GM23338 (cell line): Measurements from ENCODE around the gene INKA1. TPM values are rescaled to one million over a fixed set of nuclear protein-coding genes. Genes with fewer than 3 reads are reported as not detected.

Source experiments
- ATAC-seq: fragments of 200-7000 bp; cut with Tn5 transposase; 3 replicates; pipeline ENCODE4 v1.9.1; 2020
- DNase-seq: peaks from one replicate; pipeline ENCODE4 v3.0.0-alpha.2; 2015; ENCODE audit warnings: low spot score
- H2AFZ ChIP-seq: fragments of 200-600 bp; sonication (generic); 2 replicates; pipeline ENCODE4 v1.8.0; 2016; ENCODE audit warnings: antibody characterized with exemption, mild to moderate bottlenecking, moderate library complexity
- H3F3A ChIP-seq: fragments of 200-600 bp; sonication (generic); replicated peaks from 2 replicates; pipeline ENCODE4 v1.8.0; 2017; ENCODE audit warnings: antibody characterized with exemption, mixed run types, low read depth
- H3K27ac ChIP-seq: fragments of 200-600 bp; sonication (generic); 2 replicates; pipeline ENCODE4 v1.6.1; 2016; ENCODE audit warnings: low read depth
- H3K27me3 ChIP-seq: fragments of 200-600 bp; sonication (generic); 2 replicates; pipeline ENCODE4 v1.8.0; 2016; ENCODE audit warnings: mild to moderate bottlenecking, mixed run types, moderate library complexity; ENCODE audit not compliant: insufficient read depth
- H3K36me3 ChIP-seq: fragments of 200-600 bp; sonication (generic); 2 replicates; pipeline ENCODE4 v1.8.0; 2016; ENCODE audit warnings: mild to moderate bottlenecking; ENCODE audit not compliant: insufficient read depth
- H3K4me1 ChIP-seq: fragments of 200-600 bp; sonication (generic); 2 replicates; pipeline ENCODE4 v1.8.0; 2016; ENCODE audit warnings: mild to moderate bottlenecking, moderate library complexity; ENCODE audit not compliant: insufficient read depth
- H3K4me2 ChIP-seq: fragments of 200-600 bp; sonication (generic); 2 replicates; pipeline ENCODE4 v1.7.1; 2017; ENCODE audit warnings: mixed run types
- H3K4me3 ChIP-seq: fragments of 200-600 bp; sonication (generic); 2 replicates; pipeline ENCODE4 v1.6.1; 2016; ENCODE audit warnings: mixed run types
- H3K79me2 ChIP-seq: fragments of 200-600 bp; sonication (generic); replicated peaks from 2 replicates; pipeline ENCODE4 v1.8.0; 2017; ENCODE audit warnings: mild to moderate bottlenecking; ENCODE audit not compliant: insufficient read depth
- H3K9me2 ChIP-seq: fragments of 200-600 bp; sonication (generic); 2 replicates; pipeline ENCODE4 v1.8.0; 2017; ENCODE audit not compliant: insufficient read depth
- H4K20me1 ChIP-seq: fragments of 200-600 bp; sonication (generic); replicated peaks from 2 replicates; pipeline ENCODE4 v1.8.0; 2017; ENCODE audit warnings: mild to moderate bottlenecking; ENCODE audit not compliant: insufficient read depth
- H3K27ac Mint-ChIP-seq: 2 replicates; pipeline ENCODE4 v1.8.0; 2020; ENCODE audit warnings: inconsistent platforms, mild to moderate bottlenecking, moderate library complexity, mixed read lengths
- H3K27me3 Mint-ChIP-seq: 3 replicates; pipeline ENCODE4 v1.8.0; 2022; ENCODE audit warnings: low read depth, mild to moderate bottlenecking, moderate library complexity, mixed read lengths, inconsistent platforms; ENCODE audit not compliant: insufficient read depth, poor library complexity
- H3K36me3 Mint-ChIP-seq: 3 replicates; pipeline ENCODE4 v1.8.0; 2021; ENCODE audit warnings: low read depth, mild to moderate bottlenecking, inconsistent platforms, moderate library complexity, mixed read lengths
- H3K4me1 Mint-ChIP-seq: 3 replicates; pipeline ENCODE4 v1.8.0; 2020; ENCODE audit warnings: mild to moderate bottlenecking, inconsistent platforms, mixed read lengths
- H3K4me3 Mint-ChIP-seq: 3 replicates; pipeline ENCODE4 v1.8.0; 2021; ENCODE audit warnings: moderate library complexity, mild to moderate bottlenecking, inconsistent platforms, mixed read lengths
- H3K9me3 Mint-ChIP-seq: 3 replicates; pipeline ENCODE4 v1.8.0; 2020; ENCODE audit warnings: moderate library complexity, mild to moderate bottlenecking, inconsistent platforms, mixed read lengths
- EZH2 ChIP-seq: fragments of 200-600 bp; sonication (generic); IDR thresholded peaks from one replicate; pipeline ENCODE4 v1.8.0; 2017; ENCODE audit warnings: antibody characterized with exemption, mild to moderate bottlenecking, low read depth; ENCODE audit not compliant: unreplicated experiment
- EZH2phosphoT487 ChIP-seq: fragments of 200-600 bp; sonication (generic); IDR thresholded peaks from one replicate; pipeline ENCODE4 v1.8.1; 2018; ENCODE audit warnings: antibody characterized with exemption; ENCODE audit not compliant: unreplicated experiment
- JUNB ChIP-seq: IDR thresholded peaks from one replicate; pipeline ENCODE4 v1.6.1; 2016; ENCODE audit warnings: antibody characterized with exemption; ENCODE audit not compliant: unreplicated experiment
- NANOG ChIP-seq: IDR thresholded peaks from 2 replicates; pipeline ENCODE4 v1.6.1; 2016; ENCODE audit warnings: antibody characterized with exemption, borderline replicate concordance
- ZNF114 ChIP-seq: fragments of 250-450 bp; sonication (Bioruptor Pico); IDR thresholded peaks from 2 replicates; pipeline ENCODE4 v1.5.0; 2020; ENCODE audit warnings: mild to moderate bottlenecking, moderate library complexity
- ZNF331 ChIP-seq: fragments of 250-450 bp; sonication (Bioruptor Pico); IDR thresholded peaks from 2 replicates; pipeline ENCODE4 v1.5.0; 2020; ENCODE audit warnings: low read depth, mild to moderate bottlenecking, moderate library complexity
- microRNA-seq: library from miRNA; unstranded; fragments of <30 nt; microRNA quantifications from one replicate; pipeline ENCODE4, GENCODE V29; 2017
- polyA plus RNA-seq: library from polyadenylated mRNA; unstranded; fragments of >200 nt; fragmentation: Nextera tagmentation; extraction: Ambion mirVana; gene quantifications from 2 replicates; pipeline ENCODE4 v1.2.1, GENCODE V29; 2016
- small RNA-seq: library from RNA; depleted of rRNA; stranded (forward); fragments of <200 nt; gene quantifications from one replicate; pipeline ENCODE3, GENCODE V24; 2014; ENCODE audit warnings: low replicate concordance
- total RNA-seq: library from RNA; depleted of rRNA; stranded (reverse); fragments of >200 nt; shearing (Covaris generic); gene quantifications from 2 replicates; pipeline ENCODE4 v1.2.3, GENCODE V29; 2014; rRNA removed
- TF ChIP-seq, protein P1 (sequence below), 2 experiments: fragments of 200-600 bp in 1 of 2; sonication (generic) in 1 of 2; conservative IDR thresholded peaks; 2 replicates each; pipeline versions ENCODE4 v1.5.1 to v1.6.1; 2016 to 2017; ENCODE audit warnings: antibody characterized with exemption in 2 of 2, low read depth in 2 of 2, mild to moderate bottlenecking in 2 of 2, moderate library complexity in 1 of 2

The INKA1 gene
- total and polyA plus RNA-seq, 2 experiments from 2014 or later: 3.7 to 4.0 TPM

DNA sequence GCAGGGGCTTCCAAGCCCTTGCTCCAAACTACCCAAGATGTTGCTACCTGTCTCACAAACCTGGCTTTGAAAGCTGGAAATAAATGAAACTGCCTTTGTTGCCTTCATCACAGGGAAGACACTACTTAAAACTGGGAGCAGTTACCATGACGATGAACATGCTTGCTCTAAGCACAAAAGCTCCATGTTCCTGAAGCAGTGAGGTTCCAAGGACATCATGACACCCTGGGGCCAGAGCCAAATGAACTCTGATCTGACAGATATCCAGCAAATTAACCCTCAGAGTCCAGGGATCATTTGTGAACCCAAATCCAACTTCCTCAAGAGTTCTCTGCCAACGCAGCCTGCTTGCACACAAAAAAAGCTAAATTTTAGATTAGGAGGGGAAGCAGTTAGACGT is 42.6 kb downstream of the INKA1 start:
- H3K27me3 Mint-ChIP-seq: peaks cover 5% of the 10 kb centered on the region

More for the DNA sequence above, 42.6 kb downstream of the INKA1 start:
- H3K4me3 ChIP-seq: no peak overlapping the region
- Mint-ChIP-seq H3K4me1 (peaks cover 18% of the 10 kb centered on the region), H3K27ac (no peak overlapping the region), H3K9me3 (no peaks in the 10 kb centered on the region), H3K36me3 (peaks cover 52% of the 10 kb centered on the region), H3K4me3 (no peak overlapping the region)
- no peaks in the 10 kb centered on the region; the same call in 1 of the 2 replicates for H3K36me3 ChIP-seq
- peaks cover 5% of the 10 kb centered on the region; the same call in 1 of the 2 replicates for H4K20me1 ChIP-seq
- no peak overlapping the region for H2AFZ ChIP-seq
- no peaks in the 10 kb centered on the region for H3F3A ChIP-seq
- no peaks in the 10 kb centered on the region for H3K27me3 ChIP-seq
- ATAC-seq (no peak), DNase-seq (no peak)
- no peak overlapping the region for H3K4me2 ChIP-seq
- H3K79me2 ChIP-seq: no peaks in the 10 kb centered on the region
- no peaks in the 10 kb centered on the region for H3K4me1 ChIP-seq
- TF ChIP-seq ZNF114 (CRISPR knock-in tag): no peak
- no peak for TF ChIP-seq JUNB
- no peak for TF ChIP-seq EZH2
- TF ChIP-seq NANOG: no peak
- no peak for TF ChIP-seq ZNF331
- TF ChIP-seq EZH2phosphoT487: no peak
- TF ChIP-seq, protein P1, sequence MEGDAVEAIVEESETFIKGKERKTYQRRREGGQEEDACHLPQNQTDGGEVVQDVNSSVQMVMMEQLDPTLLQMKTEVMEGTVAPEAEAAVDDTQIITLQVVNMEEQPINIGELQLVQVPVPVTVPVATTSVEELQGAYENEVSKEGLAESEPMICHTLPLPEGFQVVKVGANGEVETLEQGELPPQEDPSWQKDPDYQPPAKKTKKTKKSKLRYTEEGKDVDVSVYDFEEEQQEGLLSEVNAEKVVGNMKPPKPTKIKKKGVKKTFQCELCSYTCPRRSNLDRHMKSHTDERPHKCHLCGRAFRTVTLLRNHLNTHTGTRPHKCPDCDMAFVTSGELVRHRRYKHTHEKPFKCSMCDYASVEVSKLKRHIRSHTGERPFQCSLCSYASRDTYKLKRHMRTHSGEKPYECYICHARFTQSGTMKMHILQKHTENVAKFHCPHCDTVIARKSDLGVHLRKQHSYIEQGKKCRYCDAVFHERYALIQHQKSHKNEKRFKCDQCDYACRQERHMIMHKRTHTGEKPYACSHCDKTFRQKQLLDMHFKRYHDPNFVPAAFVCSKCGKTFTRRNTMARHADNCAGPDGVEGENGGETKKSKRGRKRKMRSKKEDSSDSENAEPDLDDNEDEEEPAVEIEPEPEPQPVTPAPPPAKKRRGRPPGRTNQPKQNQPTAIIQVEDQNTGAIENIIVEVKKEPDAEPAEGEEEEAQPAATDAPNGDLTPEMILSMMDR (conservative IDR thresholded peaks at IDR 0.05; ENCODE audit: low read depth in 2 of 2): no peak
- no peak overlapping the region for H3K27ac ChIP-seq
- no peaks in the 10 kb centered on the region for H3K9me2 ChIP-seq

Small RNA genes within 50 kb of the gene (microRNA-seq; reads per million reads assigned to microRNA genes)
- gene MIR5193: not detected

Small RNA genes within 50 kb of the gene (small RNA-seq; reads per million reads assigned to genes)
- gene COX6CP14: not detected

Other genes with a start within 250 kb of the INKA1 start
- 5.1 and 5.4 TPM in 2 replicates for gene BSN, start 248.8 kb upstream of the INKA1 start, total RNA-seq
- 0.38 and 0.50 TPM in 2 replicates for gene BSN, start 248.8 kb upstream of the INKA1 start, polyA plus RNA-seq
- gene APEH, start 128.9 kb upstream of the INKA1 start, total RNA-seq: 202 and 264 TPM in 2 replicates
- gene APEH, start 128.9 kb upstream of the INKA1 start, polyA plus RNA-seq: 170 and 178 TPM in 2 replicates
- 8.7 and 11.1 TPM in 2 replicates for gene MST1, start 113.8 kb upstream of the INKA1 start, total RNA-seq
- gene MST1, start 113.8 kb upstream of the INKA1 start, polyA plus RNA-seq: 5.0 and 5.9 TPM in 2 replicates
- 24.4 and 32.5 TPM in 2 replicates for gene RNF123, start 113.7 kb upstream of the INKA1 start, total RNA-seq
- gene RNF123, start 113.7 kb upstream of the INKA1 start, polyA plus RNA-seq: 13.2 and 14.6 TPM in 2 replicates
- gene AMIGO3, start 83.6 kb upstream of the INKA1 start, total RNA-seq: 8.2 and 10.4 TPM in 2 replicates
- gene AMIGO3, start 83.6 kb upstream of the INKA1 start, polyA plus RNA-seq: 2.9 and 3.5 TPM in 2 replicates
- gene GMPPB, start 79.3 kb upstream of the INKA1 start, total RNA-seq: 29.4 and 36.1 TPM in 2 replicates
- 7.8 and 10.2 TPM in 2 replicates for gene GMPPB, start 79.3 kb upstream of the INKA1 start, polyA plus RNA-seq
- gene IP6K1, start 16.7 kb upstream of the INKA1 start, total RNA-seq: 35.5 and 38.4 TPM in 2 replicates
- gene IP6K1, start 16.7 kb upstream of the INKA1 start, polyA plus RNA-seq: 8.3 and 10.7 TPM in 2 replicates
- gene CDHR4, start 3.4 kb upstream of the INKA1 start, total RNA-seq: 0.24 TPM in 1 of 2 replicates, not detected in the other
- gene CDHR4, start 3.4 kb upstream of the INKA1 start, polyA plus RNA-seq: 0.26 and 0.28 TPM in 2 replicates
- gene UBA7, start 10.7 kb downstream of the INKA1 start, total RNA-seq: 0.14 and 0.50 TPM in 2 replicates
- 0.40 and 0.50 TPM in 2 replicates for gene UBA7, start 10.7 kb downstream of the INKA1 start, polyA plus RNA-seq
- 13.4 and 15.3 TPM in 2 replicates for gene TRAIP, start 53.3 kb downstream of the INKA1 start, total RNA-seq
- gene TRAIP, start 53.3 kb downstream of the INKA1 start, polyA plus RNA-seq: 16.6 and 19.5 TPM in 2 replicates
- gene CAMKV, start 66.6 kb downstream of the INKA1 start, total RNA-seq: 80.1 and 83.0 TPM in 2 replicates
- 32.7 and 38.3 TPM in 2 replicates for gene CAMKV, start 66.6 kb downstream of the INKA1 start, polyA plus RNA-seq
- gene MST1R, start 100.6 kb downstream of the INKA1 start, total RNA-seq: 3.7 and 4.4 TPM in 2 replicates
- 1.8 and 3.9 TPM in 2 replicates for gene MST1R, start 100.6 kb downstream of the INKA1 start, polyA plus RNA-seq
- 12.1 and 13.3 TPM in 2 replicates for gene MON1A, start 126.5 kb downstream of the INKA1 start, total RNA-seq
- gene MON1A, start 126.5 kb downstream of the INKA1 start, polyA plus RNA-seq: 5.5 and 6.4 TPM in 2 replicates
- 62.0 and 66.6 TPM in 2 replicates for gene RBM6, start 136.9 kb downstream of the INKA1 start, total RNA-seq
- 76.2 and 97.6 TPM in 2 replicates for gene RBM6, start 136.9 kb downstream of the INKA1 start, polyA plus RNA-seq